Measurements from ENCODE around the gene LEMD2. TPM values are rescaled to one million over a fixed set of nuclear protein-coding genes. Genes with fewer than 3 reads are reported as not detected.

LEMD2 gene
- total RNA-seq, 1 donor from 2014 or later = 40.4 TPM

DNA sequence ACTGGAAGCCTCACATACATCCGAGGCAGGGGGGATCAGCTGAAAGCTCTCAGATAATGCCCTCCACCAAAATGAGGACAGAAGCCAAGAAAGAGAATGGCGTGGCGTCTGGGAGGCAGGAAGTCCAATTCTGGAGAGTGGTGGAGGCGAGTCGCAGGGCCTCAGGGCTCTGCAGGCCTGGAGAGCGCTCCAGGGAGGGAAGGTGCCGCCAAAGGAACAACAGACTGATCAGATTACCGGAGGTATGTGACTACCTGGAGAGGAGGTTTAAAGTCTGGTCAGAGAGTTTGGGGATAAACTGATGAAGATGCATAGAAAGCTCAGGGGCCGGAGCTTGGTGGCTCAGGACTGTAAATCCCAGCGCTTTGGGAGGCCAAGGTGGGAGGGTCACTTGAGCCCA lies 31.0 kb downstream of the LEMD2 start:
- no peak for DNase-seq (ENCODE audit: low read depth, low spot score)

GRCh38 chr6:33757113-33757512 lies 31.8 kb downstream of the LEMD2 start:
- DNase-seq (ENCODE audit: low read depth, low spot score) = no peak

DNA sequence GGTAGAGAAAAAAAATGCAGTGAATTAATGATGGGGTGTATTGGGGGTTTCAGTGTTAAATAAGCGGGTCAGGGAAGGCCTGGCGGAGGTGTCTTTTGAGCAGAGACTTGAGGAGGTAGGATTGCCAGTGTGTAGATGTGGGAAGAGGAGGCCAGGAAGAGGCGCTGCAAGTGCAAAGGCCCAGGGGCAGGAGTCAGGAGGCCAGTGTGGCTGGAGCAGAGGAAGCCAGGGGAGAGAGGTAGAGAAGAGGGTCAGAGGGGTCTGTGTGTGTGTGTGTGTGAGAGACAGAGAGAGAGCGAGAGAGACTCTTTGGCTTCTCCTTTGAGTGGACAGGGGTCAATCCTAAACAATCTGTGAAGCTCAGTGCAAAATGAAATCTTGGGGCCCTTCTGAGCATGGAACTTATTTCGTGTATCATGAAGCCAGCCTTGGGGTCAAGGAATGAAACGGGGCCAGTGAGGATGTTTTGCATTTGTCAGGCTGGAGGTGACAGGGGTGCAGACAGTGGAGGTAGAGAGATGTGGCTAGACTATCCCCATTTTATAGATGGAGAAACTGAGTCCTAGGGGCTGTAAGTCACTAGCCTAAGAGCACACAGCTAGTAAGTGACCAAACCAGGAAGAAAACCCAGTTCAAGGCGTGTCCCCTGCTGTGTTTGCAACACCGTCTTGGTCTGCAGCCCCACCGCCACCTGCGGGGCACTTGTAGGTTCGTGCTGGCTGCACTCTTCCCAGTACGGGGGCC lies 32.5 kb downstream of the LEMD2 start:
- no peak for DNase-seq (ENCODE audit: low read depth, low spot score)

DNA sequence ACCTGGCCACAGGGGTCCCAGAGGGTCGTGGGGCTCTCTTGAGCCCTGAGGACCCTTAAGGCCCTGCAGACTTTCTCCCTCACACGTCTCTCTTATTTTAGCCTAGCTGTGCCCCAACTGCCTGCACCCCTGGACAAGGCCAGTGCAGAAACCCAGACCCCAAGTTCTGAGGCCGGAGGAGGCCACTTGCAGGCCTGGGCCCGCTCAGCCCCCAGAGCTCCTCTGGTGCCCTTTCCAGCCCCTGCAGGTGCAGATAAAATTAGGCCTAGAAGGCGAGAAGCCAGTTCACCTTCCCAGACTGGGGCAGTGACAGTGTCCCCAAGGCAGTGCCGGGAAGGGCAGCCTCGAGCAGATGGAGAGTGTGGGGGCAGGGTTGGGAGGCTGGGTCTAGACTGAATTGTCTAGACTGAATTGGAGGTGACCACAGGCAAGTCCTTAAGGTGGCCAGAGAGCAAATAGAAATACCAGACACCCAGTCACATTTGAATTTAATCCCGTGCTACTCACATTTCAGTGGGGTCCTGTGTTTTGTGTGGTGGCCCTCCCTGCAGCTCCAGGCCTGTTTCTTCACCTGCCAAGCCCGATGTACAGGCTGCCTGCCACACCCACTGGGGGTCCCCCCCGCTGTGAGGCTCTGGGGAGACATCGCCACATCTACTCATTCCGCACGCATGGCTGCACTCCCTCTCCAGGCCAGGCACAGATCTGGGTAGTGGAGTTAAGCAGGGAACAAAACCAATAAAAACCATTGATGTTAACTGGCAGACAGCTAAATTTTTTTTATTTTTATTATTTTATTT lies 33.7 kb downstream of the LEMD2 start:
- DNase-seq (ENCODE audit: low read depth, low spot score) = no peak

DNA sequence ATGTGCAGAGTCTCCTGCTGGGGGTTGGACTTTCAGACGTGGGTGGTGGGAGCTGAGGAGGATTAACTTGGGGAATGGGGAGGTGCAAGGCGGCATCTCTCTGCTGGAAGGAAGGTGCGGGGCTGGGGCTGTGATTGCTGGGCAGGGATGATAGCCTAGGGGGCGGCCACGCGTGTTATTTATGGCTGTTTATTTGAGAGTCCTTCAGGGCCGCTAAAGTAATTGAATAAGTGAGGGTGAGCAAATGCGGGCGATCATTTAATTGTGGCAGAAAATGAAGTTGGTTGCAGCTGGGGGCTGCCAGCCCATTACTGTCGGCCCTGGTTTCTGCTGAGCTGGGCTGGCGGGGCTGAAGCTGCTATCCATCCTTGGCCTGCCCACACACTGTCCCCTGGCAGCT lies 34.7 kb downstream of the LEMD2 start:
- DNase-seq (ENCODE audit: low read depth, low spot score) = no peak

GRCh38 chr6:33752646-33753015 lies 36.3 kb downstream of the LEMD2 start:
- no peak for DNase-seq (ENCODE audit: low read depth, low spot score)

GRCh38 chr6:33751771-33752645 lies 36.9 kb downstream of the LEMD2 start:
- no peak for DNase-seq (ENCODE audit: low read depth, low spot score)

DNA sequence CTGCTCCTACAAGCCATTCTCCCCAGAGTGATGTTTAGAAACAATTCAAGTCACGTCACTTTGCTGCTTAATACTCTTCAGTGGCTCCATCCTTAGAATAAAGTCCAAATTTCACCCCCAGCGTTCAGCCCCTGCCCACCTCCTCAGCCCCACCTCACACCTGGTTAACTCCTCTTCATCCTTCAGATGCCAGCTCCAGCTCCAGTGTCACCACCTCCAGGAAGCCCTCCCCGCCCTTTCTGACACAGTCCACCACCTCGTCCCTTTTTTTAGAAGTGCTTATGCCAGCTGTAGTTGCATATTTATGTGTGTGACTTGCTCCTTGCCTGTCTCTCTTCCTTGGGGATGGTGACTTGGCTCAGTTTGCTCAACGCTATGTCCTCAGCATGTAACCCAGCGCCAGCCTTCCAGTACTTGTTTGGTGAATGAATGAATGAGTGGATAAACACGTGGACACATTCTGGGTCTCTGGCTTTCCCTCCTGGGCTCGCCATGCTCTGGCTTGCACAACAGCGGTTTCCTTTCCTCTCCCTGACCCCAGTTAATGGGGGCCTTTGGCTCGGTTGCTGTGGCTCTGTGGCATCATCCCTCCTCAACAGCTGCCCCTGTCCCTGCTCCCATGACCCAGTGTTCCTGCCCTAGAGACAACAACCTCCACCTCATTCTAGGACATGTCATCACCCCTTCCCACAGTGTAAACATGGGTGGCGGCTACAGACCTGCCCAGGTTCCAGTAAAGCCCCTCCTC lies 38.5 kb downstream of the LEMD2 start:
- DNase-seq (ENCODE audit: low read depth, low spot score) = no peak

GRCh38 chr6:33749401-33749800 lies 39.5 kb downstream of the LEMD2 start:
- DNase-seq (ENCODE audit: low read depth, low spot score) = no peak

DNA sequence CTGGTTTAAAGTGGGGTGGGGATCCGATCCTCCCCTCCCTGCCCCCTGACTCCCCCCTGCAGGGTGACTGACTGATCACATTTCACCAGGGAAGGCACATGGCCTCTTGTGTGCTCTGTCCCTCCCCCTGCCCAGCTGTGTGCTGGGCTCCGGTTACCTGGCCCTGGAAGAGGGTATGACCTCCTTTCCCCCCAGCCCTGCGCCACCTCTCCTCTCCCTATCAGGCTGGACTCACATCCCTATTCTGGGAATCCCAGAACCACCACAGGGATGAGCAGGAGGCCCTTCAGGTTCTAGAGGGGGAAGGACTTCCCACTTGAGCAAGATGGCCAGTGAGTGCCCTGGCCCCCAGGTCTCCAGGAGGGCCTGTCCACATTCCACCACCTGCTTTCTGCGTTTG lies 40.1 kb downstream of the LEMD2 start:
- DNase-seq (ENCODE audit: low read depth, low spot score) = no peak

GRCh38 chr6:33747823-33748222 lies 41.1 kb downstream of the LEMD2 start:
- DNase-seq (ENCODE audit: low read depth, low spot score) = no peak

- DNase-seq (ENCODE audit: low read depth, low spot score) = no peak
Observed at GRCh38 chr6:33746651-33747100, 42.3 kb downstream of the LEMD2 start, which contains the start of gene IP6K3. Gene IP6K3, minus strand, starts transcription at chr6:33746905. Its CDS starts 11,429 bp downstream, at chr6:33735476.

DNA sequence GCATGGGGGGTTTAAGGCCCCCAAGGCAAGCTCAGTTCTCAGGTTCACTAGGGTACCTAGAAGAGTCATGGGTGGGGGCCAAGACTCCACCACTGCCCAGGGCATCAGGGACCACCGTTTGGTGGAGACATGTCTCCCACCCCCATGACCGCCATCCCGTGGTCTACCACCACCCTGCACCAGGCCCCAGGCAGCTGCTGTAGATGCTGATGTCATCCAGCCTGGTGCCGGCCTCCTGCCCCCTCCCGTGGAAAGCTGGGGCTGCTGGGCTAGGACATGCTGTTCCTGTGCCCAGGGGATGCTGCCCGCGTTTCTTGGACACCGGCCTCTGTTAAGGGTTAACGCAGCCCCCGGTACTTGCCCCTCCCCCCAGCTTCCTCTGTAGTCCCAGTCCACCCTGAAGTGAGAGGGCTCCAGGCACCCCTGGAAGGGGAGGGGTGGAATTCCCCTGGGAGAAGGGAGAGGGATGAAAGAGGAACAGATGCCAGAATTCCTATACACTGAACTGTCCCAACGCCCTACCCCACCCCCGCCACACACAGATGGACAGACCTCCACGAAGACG lies 42.8 kb downstream of the LEMD2 start:
- DNase-seq (ENCODE audit: low read depth, low spot score) = no peak

DNA sequence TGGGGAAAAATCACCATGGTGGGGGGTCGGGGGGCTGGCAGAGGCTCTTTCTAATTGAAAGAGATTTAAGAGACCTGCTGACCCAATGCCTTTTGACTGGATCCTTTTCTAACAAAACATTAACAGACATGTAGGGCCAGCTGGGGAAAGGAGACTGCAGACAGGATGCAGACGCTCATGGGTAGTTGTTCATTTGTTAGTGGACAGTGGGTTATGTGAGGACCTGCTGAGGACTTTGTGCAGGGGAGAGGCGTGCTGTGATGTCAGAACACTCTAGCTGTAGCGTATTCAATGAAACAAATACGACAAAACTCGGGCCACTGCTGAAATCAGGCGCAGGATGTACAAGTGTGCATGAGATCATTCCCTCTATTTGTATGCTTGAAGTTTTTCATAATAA lies 43.4 kb downstream of the LEMD2 start:
- no peak for DNase-seq (ENCODE audit: low read depth, low spot score)

DNA sequence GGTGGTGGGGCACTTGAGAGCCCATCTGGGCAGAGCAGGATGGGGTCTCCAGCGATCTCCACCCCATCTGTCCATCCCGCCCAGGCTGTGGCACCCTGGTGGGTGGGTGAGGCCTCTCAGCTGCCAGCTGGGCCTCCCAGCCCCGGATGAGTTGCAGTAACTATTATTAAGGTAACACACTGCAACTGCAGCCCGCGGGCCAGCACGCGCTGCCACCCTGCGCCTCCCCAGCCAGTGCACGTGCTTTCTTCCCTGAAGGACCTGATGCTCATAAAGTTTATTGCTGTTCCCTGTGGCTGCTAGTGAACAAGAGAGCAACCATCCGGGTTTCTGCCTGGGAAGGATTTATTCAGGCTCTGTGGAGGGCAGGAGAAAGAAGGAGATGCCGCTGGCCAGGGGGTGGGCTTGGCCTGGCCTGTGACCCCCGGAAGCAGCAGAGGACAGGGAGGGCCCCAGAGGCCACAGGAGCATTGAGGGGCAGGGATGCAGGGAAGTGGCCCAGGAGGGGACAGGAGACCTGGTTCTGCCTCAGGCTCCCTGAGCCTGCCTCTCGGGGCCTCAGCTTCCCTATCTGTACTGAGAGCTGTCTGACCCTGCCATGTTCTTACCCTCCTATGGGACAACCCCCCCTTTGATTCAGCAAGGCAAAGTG lies 43.9 kb downstream of the LEMD2 start:
- DNase-seq (ENCODE audit: low read depth, low spot score) = no peak

DNA sequence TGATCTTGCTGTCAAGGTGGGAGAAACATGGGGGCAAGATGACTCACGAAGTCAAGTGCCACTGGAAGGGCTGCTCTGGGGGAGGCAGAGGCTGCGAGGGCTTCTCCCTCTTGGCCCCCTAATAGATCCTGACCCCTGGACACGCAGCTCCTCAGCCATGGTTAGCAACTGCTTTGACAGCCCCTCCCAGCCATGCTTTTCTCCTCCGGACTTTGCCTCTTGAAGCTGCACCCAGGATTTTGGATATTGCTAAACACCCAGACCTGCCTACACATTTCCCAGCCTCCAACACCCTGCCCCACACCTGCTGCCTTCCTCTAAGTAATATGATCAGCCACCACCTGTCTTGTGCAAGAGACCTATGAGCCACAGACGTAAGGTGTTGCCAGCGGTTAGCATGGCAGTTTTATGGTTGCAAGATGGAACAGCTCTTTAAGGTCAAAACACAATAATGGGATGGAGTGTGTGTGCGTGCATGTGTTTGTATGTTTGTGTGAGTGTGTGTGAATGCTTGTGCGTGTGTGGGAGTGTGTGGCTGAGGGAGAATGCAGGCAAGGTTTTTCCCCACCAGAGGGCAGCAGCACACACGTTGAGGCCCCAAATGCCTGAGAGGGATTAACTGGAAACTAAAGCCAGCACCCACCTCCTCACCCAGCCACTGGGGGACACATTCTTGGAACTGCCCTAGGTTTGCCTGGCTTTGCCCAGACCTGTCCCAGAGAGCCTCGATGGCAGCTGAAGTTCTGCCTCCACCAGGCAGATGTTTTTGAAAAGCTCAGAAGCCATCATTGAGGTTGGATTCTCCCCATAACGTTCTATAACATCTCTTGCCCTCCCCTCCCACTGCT lies 44.7 kb downstream of the LEMD2 start:
- DNase-seq (ENCODE audit: low read depth, low spot score) = no peak

DNA sequence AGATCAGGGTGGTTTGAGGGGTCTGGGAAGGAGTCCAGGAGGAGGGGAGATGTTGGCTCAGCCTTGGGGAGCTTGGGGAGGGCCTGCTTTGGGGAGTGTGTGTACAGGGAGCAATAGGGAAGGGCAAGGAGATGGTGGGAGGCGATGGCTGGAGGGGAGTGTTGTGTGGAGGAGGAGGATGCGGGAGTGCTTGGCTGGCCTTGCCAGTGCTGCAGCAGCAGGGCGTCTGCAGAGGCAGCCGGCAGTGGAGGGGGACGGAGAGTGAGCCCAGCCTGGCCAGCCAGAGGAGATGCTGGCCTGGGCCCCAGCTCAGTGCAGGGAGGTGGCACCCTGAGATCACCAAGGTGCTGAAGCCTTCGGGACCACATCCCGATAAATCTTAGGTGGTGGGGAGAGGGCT lies 46.1 kb downstream of the LEMD2 start:
- DNase-seq (ENCODE audit: low read depth, low spot score) = no peak

- DNase-seq (ENCODE audit: low read depth, low spot score) = no peak
Observed at GRCh38 chr6:33742092-33742491, 46.8 kb downstream of the LEMD2 start.

DNA sequence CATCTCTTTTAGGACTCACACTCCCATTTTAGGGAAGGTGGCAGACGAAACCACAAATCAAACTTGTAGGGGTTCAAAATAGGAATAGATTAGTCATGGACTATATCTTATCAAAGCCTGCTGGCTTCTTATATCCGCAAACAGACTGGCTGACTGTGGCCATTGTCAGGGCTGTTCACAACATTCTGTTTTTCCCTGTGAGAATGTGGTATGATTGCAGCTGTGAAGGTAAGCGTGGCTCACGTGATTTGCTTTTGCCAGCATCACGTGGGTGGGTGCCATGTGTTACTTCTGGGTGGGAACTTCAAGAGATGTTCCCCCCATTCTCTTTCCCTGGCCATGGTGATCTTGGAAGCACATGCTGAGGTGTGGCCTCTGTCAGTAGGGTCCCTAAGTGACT lies 48.1 kb downstream of the LEMD2 start:
- no peak for DNase-seq (ENCODE audit: low read depth, low spot score)

Data from pulmonary artery endothelial cell (primary cell).